ENCODE measurements around the gene DLX4.

DLX4 gene

GRCh38 chr17:49997773-49998703, 29.0 kb downstream of the DLX4 start:
- Histone ChIP-seq H3K27me3 (ENCODE audit: insufficient read depth, low read length, poor library complexity) (peaks cover 21% of the 10 kb centered on the region), H2BK120ac (ENCODE audit: low read depth, low read length) (no peak overlapping the region), H3K27ac (ENCODE audit: low read depth, low read length) (no peak overlapping the region), H4K8ac (ENCODE audit: low read depth, low read length) (no peak overlapping the region), H2AK5ac (ENCODE audit: low read length) (no peak overlapping the region), H2BK5ac (ENCODE audit: low read length) (no peak overlapping the region), H3K4me1 (ENCODE audit: control insufficient read depth, low read depth, low read length) (peaks cover under 1% of the 10 kb centered on the region), H3K4me3 (ENCODE audit: low read length) (no peak overlapping the region), H4K5ac (ENCODE audit: low read length) (no peak overlapping the region), H3K4me2 (ENCODE audit: low read length) (no peak overlapping the region), H3K79me2 (ENCODE audit: control insufficient read depth, insufficient read depth, low read length) (no peaks in the 10 kb centered on the region), H2BK15ac (replicated peaks; ENCODE audit: low read depth) (no peak overlapping the region), H3K56ac (ENCODE audit: low read length) (no peak overlapping the region), H3K4ac (ENCODE audit: low read depth, low read length) (no peak overlapping the region), H3K36me3 (ENCODE audit: control insufficient read depth, insufficient read depth, low read length) (no peaks in the 10 kb centered on the region), H3K23ac (ENCODE audit: low read length) (no peak overlapping the region), H3K79me1 (ENCODE audit: low read length) (no peaks in the 10 kb centered on the region), H3K9ac (ENCODE audit: low read length) (no peak overlapping the region), H3K18ac (ENCODE audit: low read length) (no peak overlapping the region)
- peak; percentile 92 for DNase-seq
- no CpG with 5 or more reads among the region's 20 CpGs for WGBS (ENCODE audit: extremely low coverage, insufficient coverage, low lambda C conversion rate)

- Histone ChIP-seq H3K56ac (ENCODE audit: low read length) (no peak overlapping the region), H3K9ac (ENCODE audit: low read length) (no peak overlapping the region), H4K8ac (ENCODE audit: low read depth, low read length) (no peak overlapping the region), H2BK5ac (ENCODE audit: low read length) (no peak overlapping the region), H3K18ac (ENCODE audit: low read length) (no peak overlapping the region), H3K4ac (ENCODE audit: low read depth, low read length) (no peak overlapping the region), H3K4me1 (ENCODE audit: control insufficient read depth, low read depth, low read length) (no peaks in the 10 kb centered on the region), H3K79me2 (ENCODE audit: control insufficient read depth, insufficient read depth, low read length) (no peaks in the 10 kb centered on the region), H3K79me1 (ENCODE audit: low read length) (no peaks in the 10 kb centered on the region), H3K27ac (ENCODE audit: low read depth, low read length) (no peak overlapping the region), H4K5ac (ENCODE audit: low read length) (no peak overlapping the region), H3K27me3 (ENCODE audit: insufficient read depth, low read length, poor library complexity) (peaks cover 18% of the 10 kb centered on the region), H3K4me2 (ENCODE audit: low read length) (no peak overlapping the region), H3K36me3 (ENCODE audit: control insufficient read depth, insufficient read depth, low read length) (no peaks in the 10 kb centered on the region), H2BK15ac (replicated peaks; ENCODE audit: low read depth) (no peak overlapping the region), H2AK5ac (ENCODE audit: low read length) (no peak overlapping the region), H2BK120ac (ENCODE audit: low read depth, low read length) (no peak overlapping the region), H3K4me3 (ENCODE audit: low read length) (no peak overlapping the region), H3K23ac (ENCODE audit: low read length) (no peak overlapping the region)
- no CpG with 5 or more reads among the region's 11 CpGs for WGBS (ENCODE audit: extremely low coverage, insufficient coverage, low lambda C conversion rate)
- no peak for DNase-seq
Observed at GRCh38 chr17:49998836-49999511, 30.0 kb downstream of the DLX4 start.

- DNase-seq, result no peak
- H3K79me2 ChIP-seq (ENCODE audit: control insufficient read depth, insufficient read depth, low read length), result no peaks in the 10 kb centered on the region
- no peak overlapping the region for H4K8ac ChIP-seq (ENCODE audit: low read depth, low read length)
- no peak overlapping the region for H3K23ac ChIP-seq (ENCODE audit: low read length)
- H3K9ac ChIP-seq (ENCODE audit: low read length), result no peak overlapping the region
- H2BK120ac ChIP-seq (ENCODE audit: low read depth, low read length), result no peak overlapping the region
- no peak overlapping the region for H2BK5ac ChIP-seq (ENCODE audit: low read length)
- no peak overlapping the region for H3K4ac ChIP-seq (ENCODE audit: low read depth, low read length)
- H3K27ac ChIP-seq (ENCODE audit: low read depth, low read length), result no peak overlapping the region
- H4K5ac ChIP-seq (ENCODE audit: low read length), result no peak overlapping the region
- H3K36me3 ChIP-seq (ENCODE audit: control insufficient read depth, insufficient read depth, low read length), result no peaks in the 10 kb centered on the region
- H3K56ac ChIP-seq (ENCODE audit: low read length), result no peak overlapping the region
- no peak overlapping the region for H2BK15ac ChIP-seq (replicated peaks; ENCODE audit: low read depth)
- H3K4me2 ChIP-seq (ENCODE audit: low read length), result no peak overlapping the region
- no peaks in the 10 kb centered on the region for H3K27me3 ChIP-seq (ENCODE audit: insufficient read depth, low read length, poor library complexity)
- H3K4me1 ChIP-seq (ENCODE audit: control insufficient read depth, low read depth, low read length), result no peaks in the 10 kb centered on the region
- WGBS (ENCODE audit: extremely low coverage, insufficient coverage, low lambda C conversion rate), result no CpG with 5 or more reads among the region's 4 CpGs
- H3K18ac ChIP-seq (ENCODE audit: low read length), result no peak overlapping the region
- H2AK5ac ChIP-seq (ENCODE audit: low read length), result no peak overlapping the region
- H3K4me3 ChIP-seq (ENCODE audit: low read length), result no peak overlapping the region
- H3K79me1 ChIP-seq (ENCODE audit: low read length), result no peaks in the 10 kb centered on the region
Observed at GRCh38 chr17:50003911-50004310, 34.9 kb downstream of the DLX4 start.

GRCh38 chr17:50009282-50009681, 40.3 kb downstream of the DLX4 start:
- H3K56ac ChIP-seq (ENCODE audit: low read length), result no peak overlapping the region
- H2BK5ac ChIP-seq (ENCODE audit: low read length), result no peak overlapping the region
- H3K4me3 ChIP-seq (ENCODE audit: low read length), result no peak overlapping the region
- no peak overlapping the region for H4K5ac ChIP-seq (ENCODE audit: low read length)
- H3K23ac ChIP-seq (ENCODE audit: low read length), result no peak overlapping the region
- H3K79me2 ChIP-seq (ENCODE audit: control insufficient read depth, insufficient read depth, low read length), result no peaks in the 10 kb centered on the region
- no peak overlapping the region for H3K4ac ChIP-seq (ENCODE audit: low read depth, low read length)
- H4K8ac ChIP-seq (ENCODE audit: low read depth, low read length), result no peak overlapping the region
- no peak overlapping the region for H2BK15ac ChIP-seq (replicated peaks; ENCODE audit: low read depth)
- H3K27ac ChIP-seq (ENCODE audit: low read depth, low read length), result no peak overlapping the region
- no peaks in the 10 kb centered on the region for H3K27me3 ChIP-seq (ENCODE audit: insufficient read depth, low read length, poor library complexity)
- no peaks in the 10 kb centered on the region for H3K36me3 ChIP-seq (ENCODE audit: control insufficient read depth, insufficient read depth, low read length)
- no peak for DNase-seq
- no peak overlapping the region for H3K9ac ChIP-seq (ENCODE audit: low read length)
- no peaks in the 10 kb centered on the region for H3K79me1 ChIP-seq (ENCODE audit: low read length)
- no peak overlapping the region for H2AK5ac ChIP-seq (ENCODE audit: low read length)
- no peaks in the 10 kb centered on the region for H3K4me1 ChIP-seq (ENCODE audit: control insufficient read depth, low read depth, low read length)
- H3K18ac ChIP-seq (ENCODE audit: low read length), result no peak overlapping the region
- no peak overlapping the region for H2BK120ac ChIP-seq (ENCODE audit: low read depth, low read length)
- H3K4me2 ChIP-seq (ENCODE audit: low read length), result no peak overlapping the region
- no CpG with 5 or more reads among the region's 2 CpGs for WGBS (ENCODE audit: extremely low coverage, insufficient coverage, low lambda C conversion rate)

- no peak for DNase-seq
- H3K18ac ChIP-seq (ENCODE audit: low read length), result no peak overlapping the region
Observed at GRCh38 chr17:50013079-50013478, 44.1 kb downstream of the DLX4 start.

More at GRCh38 chr17:50013079-50013478, 44.1 kb downstream of the DLX4 start:
- Histone ChIP-seq H2BK120ac (ENCODE audit: low read depth, low read length) (no peak overlapping the region), H3K79me2 (ENCODE audit: control insufficient read depth, insufficient read depth, low read length) (no peaks in the 10 kb centered on the region), H3K79me1 (ENCODE audit: low read length) (no peaks in the 10 kb centered on the region), H3K4ac (ENCODE audit: low read depth, low read length) (no peak overlapping the region), H3K9ac (ENCODE audit: low read length) (no peak overlapping the region), H3K27me3 (ENCODE audit: insufficient read depth, low read length, poor library complexity) (no peaks in the 10 kb centered on the region), H3K4me3 (ENCODE audit: low read length) (no peak overlapping the region), H2BK15ac (replicated peaks; ENCODE audit: low read depth) (no peak overlapping the region), H3K4me2 (ENCODE audit: low read length) (no peak overlapping the region), H2AK5ac (ENCODE audit: low read length) (no peak overlapping the region), H4K5ac (ENCODE audit: low read length) (no peak overlapping the region), H2BK5ac (ENCODE audit: low read length) (no peak overlapping the region), H3K36me3 (ENCODE audit: control insufficient read depth, insufficient read depth, low read length) (no peaks in the 10 kb centered on the region), H4K8ac (ENCODE audit: low read depth, low read length) (no peak overlapping the region), H3K4me1 (ENCODE audit: control insufficient read depth, low read depth, low read length) (no peaks in the 10 kb centered on the region), H3K27ac (ENCODE audit: low read depth, low read length) (no peak overlapping the region), H3K23ac (ENCODE audit: low read length) (no peak overlapping the region), H3K56ac (ENCODE audit: low read length) (no peak overlapping the region)
- no CpG with 5 or more reads among the region's 2 CpGs for WGBS (ENCODE audit: extremely low coverage, insufficient coverage, low lambda C conversion rate)

All from mesendoderm (in vitro differentiated cells).